Stimulated activated CD8-positive, alpha-beta memory T cell treated with anti-CD3 and anti-CD28 coated beads, Interleukin-4, amount 100 ng/mL, for 4 hours (primary cell): ENCODE measurements around the gene DVL1.
"Not testable (repeated sequence)": the region's sequence is repeated elsewhere in the genome, so short reads cannot be mapped to it uniquely, and the experiment has no call there.

ENCODE experiments used
- DNase-seq, 2 donors: peaks; one replicate each; pipeline ENCODE4 v3.0.0-alpha.2; 2020; ENCODE audit warnings: low read depth in 2 of 2, low spot score in 1 of 2

DVL1 gene

GRCh38 chr1:1373815-1374588 is 24.8 kb upstream of the DVL1 start:
- DNase-seq = no peak

- no peak for DNase-seq
Observed at GRCh38 chr1:1373051-1373814, 24.0 kb upstream of the DVL1 start.

- peak; percentile 53 to 62 for DNase-seq
Observed at GRCh38 chr1:1371746-1372711, 22.8 kb upstream of the DVL1 start.

- DNase-seq = peak in 1 of 2 donors; percentile 19
Observed at GRCh38 chr1:1371364-1371745, 22.1 kb upstream of the DVL1 start.

- no peak for DNase-seq
Observed at GRCh38 chr1:1370771-1371300, 21.6 kb upstream of the DVL1 start.

- not testable (repeated sequence) for DNase-seq
Observed at GRCh38 chr1:1370094-1370493, 20.9 kb upstream of the DVL1 start.

- DNase-seq = no peak
Observed at GRCh38 chr1:1367315-1367714, 18.1 kb upstream of the DVL1 start.

GRCh38 chr1:1366699-1367066 is 17.5 kb upstream of the DVL1 start:
- no peak for DNase-seq

- DNase-seq = no peak
Observed at GRCh38 chr1:1365875-1366698, 16.9 kb upstream of the DVL1 start.

GRCh38 chr1:1364266-1364665 is 15.0 kb upstream of the DVL1 start:
- no peak for DNase-seq

- DNase-seq = no peak
Observed at GRCh38 chr1:1361982-1362423, 12.8 kb upstream of the DVL1 start.

- no peak for DNase-seq
Observed at GRCh38 chr1:1361233-1361981, 12.2 kb upstream of the DVL1 start.

GRCh38 chr1:1360506-1361169 is 11.4 kb upstream of the DVL1 start:
- no peak for DNase-seq

- DNase-seq = no peak
Observed at GRCh38 chr1:1359664-1360468, 10.6 kb upstream of the DVL1 start.

- DNase-seq = no peak
Observed at GRCh38 chr1:1359308-1359663, 10.1 kb upstream of the DVL1 start.

- no peak for DNase-seq
Observed at GRCh38 chr1:1358433-1359271, 9.4 kb upstream of the DVL1 start, which contains the start of gene MXRA8. MXRA8 (minus strand) TSS chr1:1358555; CDS start chr1:1358504, 51 bp downstream.

GRCh38 chr1:1357871-1358432 is 8.7 kb upstream of the DVL1 start:
- DNase-seq = no peak
